ENCODE measurements around the gene LRRC3B.
"Not testable (repeated sequence)": the region's sequence is repeated elsewhere in the genome, so short reads cannot be mapped to it uniquely, and the experiment has no call there.

LRRC3B gene

GRCh38 chr3:26622621-26623418 is at the start of gene LRRC3B:
LRRC3B (plus strand) TSS chr3:26622772; CDS start chr3:26709673, 86,901 bp downstream.
- DNase-seq: no peak

DNA sequence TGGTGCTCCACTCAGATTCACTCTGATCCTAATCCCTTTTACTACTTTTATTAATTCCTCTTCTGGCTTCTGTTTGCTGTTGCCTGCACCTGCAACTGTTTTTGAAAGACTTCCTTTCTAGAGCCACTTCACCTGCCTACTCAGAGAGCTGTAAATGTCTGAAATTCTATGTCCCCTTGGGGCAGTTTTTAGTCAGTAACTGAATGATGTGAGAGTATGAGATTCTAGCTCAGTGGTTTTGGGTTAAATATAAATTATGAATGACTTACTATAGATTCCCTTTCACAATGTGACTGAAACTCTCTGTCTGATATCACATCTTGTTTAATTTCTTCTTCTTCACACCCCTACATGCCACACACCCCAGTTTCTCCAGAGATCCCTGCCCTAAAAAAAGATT is 47.8 kb upstream of the LRRC3B start:
- DNase-seq: no peak

DNA sequence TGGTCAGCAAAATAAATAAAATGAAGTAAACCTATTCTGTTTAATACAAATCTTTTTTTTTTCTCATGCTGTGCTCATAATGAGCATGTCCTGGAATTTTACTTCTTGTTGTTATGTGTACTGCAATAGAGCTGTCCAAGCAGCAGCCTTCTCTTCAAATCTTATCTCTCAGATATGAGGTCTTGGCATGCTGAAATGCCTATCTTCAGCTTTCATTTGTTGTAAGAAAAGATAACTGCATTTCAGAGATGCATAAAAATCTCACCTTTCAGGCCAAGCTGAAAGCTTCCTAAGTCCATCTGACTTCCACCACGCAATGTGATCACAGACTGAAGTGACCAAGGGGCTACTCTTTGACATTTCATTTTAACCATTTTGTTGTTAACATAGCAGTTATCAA is 43.5 kb upstream of the LRRC3B start:
- no peak for DNase-seq

DNA sequence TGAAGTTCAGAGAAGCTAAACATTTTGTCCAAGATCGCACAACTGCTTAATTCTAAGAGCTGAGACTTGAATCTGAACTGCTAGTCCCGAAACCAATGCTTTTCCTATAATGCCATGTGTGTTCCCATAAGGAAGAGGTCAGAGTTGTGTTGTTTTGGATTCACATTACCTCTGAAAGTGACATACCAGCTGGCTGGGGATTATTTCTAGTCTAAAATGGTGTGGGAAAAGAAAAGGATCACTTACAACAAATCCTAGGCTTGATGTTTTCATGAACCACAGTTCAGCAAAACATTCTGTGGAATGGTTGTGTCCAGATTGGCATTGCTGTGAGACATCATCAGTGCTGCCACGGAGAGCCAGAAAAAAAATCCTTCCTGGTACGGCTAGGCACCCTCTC is 35.0 kb upstream of the LRRC3B start:
- DNase-seq: no peak

GRCh38 chr3:26588931-26589330 is 33.6 kb upstream of the LRRC3B start:
- DNase-seq: no peak

DNA sequence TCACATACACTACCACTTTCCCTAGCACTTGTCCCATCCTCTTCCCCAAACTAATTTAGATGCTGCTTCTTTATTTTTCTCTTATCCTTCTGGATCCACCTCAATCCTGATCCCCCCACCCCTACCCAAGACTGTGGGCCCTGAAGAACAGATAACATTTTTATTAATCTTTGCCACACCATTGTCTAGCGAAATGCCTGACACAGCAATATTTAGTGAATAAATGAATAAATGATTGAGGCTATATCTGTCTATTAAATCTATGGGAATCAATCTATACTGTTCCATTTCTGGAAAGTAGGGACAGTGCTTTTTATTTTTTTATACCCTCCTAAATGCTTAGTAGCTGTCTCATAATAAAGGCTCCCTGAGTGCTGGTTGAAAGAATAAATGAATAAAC is 32.9 kb upstream of the LRRC3B start:
- DNase-seq: no peak

- no peak for DNase-seq
Measured at GRCh38 chr3:26590919-26591484, 31.6 kb upstream of the LRRC3B start.

GRCh38 chr3:26591926-26592325 is 30.6 kb upstream of the LRRC3B start:
- DNase-seq: no peak

DNA sequence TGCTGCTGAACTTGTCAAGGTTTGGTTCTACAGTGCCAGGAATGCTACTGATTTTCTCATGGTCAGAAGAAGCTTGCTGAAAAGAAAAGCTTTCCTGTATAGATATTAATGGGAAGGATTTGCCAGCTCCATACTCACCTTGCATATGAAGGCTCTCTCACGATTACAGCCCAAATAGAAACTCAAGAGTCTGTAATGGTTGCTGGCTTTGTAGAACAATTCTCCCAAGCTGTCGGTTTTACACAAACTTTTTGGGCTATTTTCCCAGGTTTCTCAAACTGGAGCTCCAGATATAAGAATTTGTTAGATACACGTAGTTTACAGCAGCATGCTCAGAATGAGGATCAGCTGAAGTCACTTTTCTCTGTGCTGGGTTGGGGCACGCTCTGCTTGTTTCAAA is 30.1 kb upstream of the LRRC3B start:
- no peak for DNase-seq

- DNase-seq: no peak
Measured at GRCh38 chr3:26596335-26596734, 26.2 kb upstream of the LRRC3B start.

- not testable (repeated sequence) for DNase-seq
Measured at GRCh38 chr3:26603311-26603710, 19.3 kb upstream of the LRRC3B start.

DNA sequence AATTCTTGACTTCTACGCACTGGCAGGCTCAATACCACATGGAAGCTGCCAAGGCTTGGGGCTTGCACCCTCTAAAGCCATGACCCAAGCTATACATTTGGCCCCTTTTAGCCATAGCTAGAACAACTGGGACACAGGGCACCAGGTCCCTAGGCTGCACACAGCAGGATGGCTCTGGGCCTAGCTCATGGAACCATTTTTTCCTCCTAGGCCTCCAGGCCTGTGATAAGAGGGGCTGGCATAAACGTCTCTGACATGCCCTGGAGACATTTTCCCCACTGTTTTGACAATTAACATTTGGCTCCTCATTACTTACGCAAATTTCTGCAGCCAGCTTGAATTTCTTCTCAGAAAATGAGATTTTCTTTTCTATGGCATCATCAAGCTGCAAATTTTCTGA is 18.8 kb upstream of the LRRC3B start:
- not testable (repeated sequence) for DNase-seq

GRCh38 chr3:26614006-26614685 is 8.4 kb upstream of the LRRC3B start:
- DNase-seq: no peak

DNA sequence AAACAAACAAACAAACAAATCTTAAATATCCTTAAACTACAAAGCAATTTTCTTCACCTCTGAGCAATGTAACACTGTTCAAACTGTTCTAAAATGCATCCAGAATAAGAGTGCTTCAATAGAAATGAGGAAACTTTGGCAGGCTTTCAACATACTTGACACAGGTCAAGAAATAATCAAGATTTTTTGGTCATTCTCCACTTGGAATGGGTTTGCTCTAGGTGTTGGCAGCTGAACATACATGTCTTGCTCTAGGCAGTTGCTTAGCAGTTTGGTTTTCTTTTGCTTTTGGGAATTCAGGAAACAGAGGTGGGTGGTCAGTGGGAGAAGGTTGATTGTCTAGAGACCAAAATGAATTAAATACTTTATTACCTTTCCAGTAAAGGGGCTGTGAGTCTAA is 1.4 kb upstream of the LRRC3B start:
- no peak for DNase-seq

DNA sequence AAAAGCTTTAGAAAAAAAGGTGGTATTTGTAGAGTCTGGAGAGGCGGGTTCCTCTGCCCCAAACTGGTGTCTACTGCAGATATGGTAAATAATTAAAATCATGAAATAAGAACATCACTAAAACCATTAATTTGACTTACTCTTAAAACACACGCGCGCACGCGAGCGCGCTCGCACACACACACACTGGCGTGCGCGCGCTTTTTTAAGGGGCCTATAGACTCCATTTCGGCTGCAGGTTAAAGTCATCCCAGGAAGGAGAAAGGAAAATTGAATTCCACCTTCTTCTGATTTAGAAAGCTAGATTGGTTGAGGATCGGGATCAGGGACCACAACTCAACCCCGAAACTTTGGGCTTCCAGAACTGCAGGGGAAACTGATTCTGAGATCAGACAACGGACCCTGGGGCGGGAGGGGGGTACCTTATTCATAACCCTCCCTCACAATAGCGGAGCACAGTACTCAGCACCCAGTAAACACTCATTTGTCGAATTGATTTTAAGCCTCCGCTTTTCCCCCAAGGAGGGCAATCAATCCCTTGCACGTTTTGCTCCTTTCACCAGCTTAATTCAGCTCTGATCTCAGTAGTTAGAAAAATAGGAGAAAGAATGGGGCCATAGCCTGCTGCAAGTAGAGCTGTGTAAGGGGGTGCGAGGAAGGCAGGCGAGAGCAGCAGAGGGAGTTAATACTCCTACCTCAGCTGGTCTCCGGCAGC is 509 bp upstream of the LRRC3B start:
- no peak for DNase-seq

DNA sequence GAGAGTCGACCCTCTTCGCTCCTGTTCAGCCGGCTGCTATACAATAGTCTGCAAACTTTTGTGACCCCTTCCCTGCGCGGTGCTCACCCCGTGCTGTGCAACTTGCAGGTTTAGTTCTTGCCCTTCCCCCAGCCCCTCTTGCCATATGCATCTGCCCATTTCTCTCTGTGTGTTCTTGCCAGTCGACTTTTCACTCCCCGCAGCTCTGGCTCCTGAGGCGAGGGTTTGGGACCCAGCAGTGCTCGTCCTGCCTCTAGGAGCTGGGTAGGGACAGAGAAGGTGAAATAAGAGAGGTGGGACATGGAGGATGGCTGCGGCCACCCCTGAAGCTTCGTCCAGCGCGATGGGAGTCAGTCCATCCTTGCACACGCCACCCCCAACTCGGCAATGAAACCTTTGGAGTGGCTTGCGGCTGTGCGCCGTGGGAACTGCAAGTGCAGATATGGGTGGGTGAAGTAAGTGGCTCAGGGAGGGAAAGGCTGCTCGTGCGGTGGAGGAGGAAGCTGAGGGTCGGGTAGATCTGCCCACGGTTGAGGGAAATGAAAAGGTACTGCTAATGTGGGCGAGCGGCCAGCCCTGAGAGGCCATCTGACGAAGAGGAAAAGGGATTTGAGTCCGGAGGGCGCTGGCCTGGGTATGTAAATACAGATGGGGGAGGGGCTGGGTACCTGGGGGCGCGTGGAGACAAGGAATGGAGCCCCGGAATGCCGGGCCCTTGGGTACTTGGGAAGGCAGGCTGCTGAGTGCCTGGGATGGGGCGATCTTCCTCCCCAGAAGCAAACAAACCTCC is 1.0 kb downstream of the LRRC3B start:
- DNase-seq: no peak

DNA sequence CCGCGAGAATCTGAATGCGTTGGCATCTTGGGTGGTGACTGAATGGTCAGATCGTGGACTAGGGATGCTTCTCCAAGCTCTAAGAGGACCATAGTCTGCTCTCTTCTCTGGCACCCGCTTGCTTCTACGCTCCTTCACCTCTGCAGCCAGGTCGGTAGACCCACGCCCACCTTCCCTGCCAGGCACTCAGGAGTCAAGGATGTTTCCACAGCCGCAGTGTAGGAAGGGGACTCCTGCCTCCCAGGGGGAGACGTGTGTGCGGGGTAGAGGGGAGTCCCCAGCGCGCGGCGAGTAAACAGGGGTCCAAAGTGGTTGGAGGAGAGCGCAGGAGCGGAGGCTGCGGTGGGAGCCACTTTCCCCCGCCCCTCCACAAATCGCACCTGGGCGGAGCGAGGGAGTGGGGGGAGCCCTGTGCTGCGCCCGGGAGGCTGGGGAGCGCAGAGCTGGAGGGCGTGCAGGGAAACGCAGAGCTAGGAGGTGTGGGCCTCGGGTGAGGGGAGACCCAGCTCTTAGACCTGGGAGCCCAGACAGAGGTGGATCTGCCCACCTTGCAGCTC is 1.7 kb downstream of the LRRC3B start:
- DNase-seq: no peak

DNA sequence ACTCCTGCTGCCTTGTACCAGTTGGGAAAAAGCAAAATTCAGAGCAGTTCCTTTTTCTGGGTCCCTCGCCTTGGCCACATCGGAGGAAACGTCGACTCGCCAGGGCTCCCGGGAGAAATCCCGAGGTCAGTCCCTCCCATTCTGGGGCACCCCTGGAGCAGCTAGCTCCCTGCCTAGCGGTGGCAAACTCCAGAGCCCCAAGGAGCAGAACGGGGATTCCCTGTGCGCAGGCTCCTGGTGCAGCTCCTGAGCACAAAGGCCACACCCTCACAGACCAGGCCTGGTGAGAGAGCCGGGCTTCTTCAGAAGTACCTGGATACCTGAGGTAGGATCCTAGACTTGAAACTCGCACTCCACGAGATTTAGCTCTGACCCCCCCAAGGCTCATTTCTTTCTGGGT is 2.6 kb downstream of the LRRC3B start:
- DNase-seq: no peak

DNA sequence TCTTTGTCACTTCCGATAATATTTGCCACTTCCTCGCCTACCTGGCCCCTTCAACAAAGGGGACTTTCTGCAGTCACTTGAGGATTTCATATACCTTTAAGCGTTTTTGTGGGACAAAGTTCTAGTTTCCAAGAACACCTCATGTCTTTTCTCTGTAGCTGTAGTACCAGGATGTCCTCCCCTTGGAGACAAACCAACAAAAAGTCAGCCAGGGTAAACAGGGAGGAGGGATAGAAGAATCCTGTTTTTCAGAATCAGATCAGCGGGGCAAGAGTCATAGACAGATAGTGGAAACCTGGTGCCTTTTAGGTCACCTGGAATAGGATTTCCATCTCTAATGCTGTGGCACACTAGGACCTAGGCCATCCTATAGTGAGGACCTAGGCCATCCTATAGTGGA is 4.5 kb downstream of the LRRC3B start:
- no peak for DNase-seq

GRCh38 chr3:26628915-26629314 is 6.3 kb downstream of the LRRC3B start:
- no peak for DNase-seq

DNA sequence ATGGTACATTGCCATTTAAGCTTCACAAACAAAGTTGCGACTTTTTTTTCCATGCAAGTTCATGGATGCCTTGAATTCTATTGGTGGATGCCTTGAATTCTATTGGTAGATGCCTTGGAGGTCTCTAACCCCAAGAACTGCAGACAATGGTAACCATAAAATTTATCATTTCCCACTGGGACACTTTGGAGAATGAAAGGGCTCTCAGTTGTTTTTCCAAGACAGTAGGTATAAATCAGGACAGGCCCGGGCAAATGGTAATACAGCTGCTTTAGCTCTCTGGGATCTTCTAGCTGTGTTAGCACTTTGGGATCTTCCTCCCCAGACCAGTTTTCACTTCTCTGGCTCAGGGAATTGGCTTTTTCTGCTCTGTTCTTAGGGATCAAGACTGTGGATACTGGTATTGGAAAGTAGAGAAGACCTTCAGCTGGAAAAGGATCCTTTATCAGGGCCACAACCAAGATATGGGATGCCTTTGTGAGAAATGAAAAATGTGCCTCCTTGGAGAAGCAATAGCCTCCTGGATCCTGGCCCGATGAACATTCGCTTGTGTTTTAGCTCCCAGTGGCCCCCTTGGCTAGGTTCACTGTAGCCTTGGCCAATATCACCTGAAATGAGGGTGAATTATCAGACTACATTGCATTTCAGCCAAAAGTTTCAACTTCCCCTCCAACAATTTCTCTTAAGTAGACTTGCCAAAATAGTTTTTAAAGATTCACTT is 8.3 kb downstream of the LRRC3B start:
- DNase-seq: no peak

DNA sequence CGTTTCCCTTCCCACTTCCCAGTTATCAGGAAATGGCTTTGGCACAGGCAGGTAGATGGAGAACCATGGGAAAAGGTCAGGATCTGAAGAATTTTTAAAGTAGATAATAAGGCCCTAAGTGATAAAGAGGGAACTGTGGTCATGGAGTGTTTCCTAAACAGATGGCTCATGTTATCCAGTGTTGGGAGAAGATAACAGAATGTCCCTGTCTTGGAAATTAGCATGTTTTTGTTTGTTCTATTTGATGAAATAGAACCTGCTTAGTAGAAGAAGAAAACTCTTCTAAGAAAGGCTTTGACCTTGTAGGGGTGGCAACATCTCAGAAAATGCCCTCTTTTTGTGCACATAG is 8.8 kb downstream of the LRRC3B start:
- DNase-seq: no peak
